ENCODE results near the gene CTIF.

GRCh38 chr18:48866028-48866733, 327.4 kb downstream of the CTIF start:
- no peak for TF ChIP-seq POLR2AphosphoS5 (IDR thresholded peaks at IDR 0.05; ENCODE audit: low read depth, low read length)
- no peak for TF ChIP-seq TAF1 (IDR thresholded peaks at IDR 0.05; ENCODE audit: low read depth, low read length)
- no peak for TF ChIP-seq POLR2A (IDR thresholded peaks at IDR 0.05; ENCODE audit: low read depth, low read length)

Data from GM12891 (cell line).